ENCODE results near the gene P2RY6.
"Not testable (repeated sequence)": the region's sequence is repeated elsewhere in the genome, so short reads cannot be mapped to it uniquely, and the experiment has no call there.

Gene P2RY6

GRCh38 chr11:73272680-73273038 lies 521 bp downstream of the P2RY6 start:
- Histone ChIP-seq H3K9me3 (ENCODE audit: severe bottlenecking) (no peaks in the 10 kb centered on the region), H3K27ac (ENCODE audit: poor library complexity, severe bottlenecking) (no peak overlapping the region), H3K36me3 (ENCODE audit: low read depth) (no peaks in the 10 kb centered on the region), H3K4me3 (ENCODE audit: severe bottlenecking) (no peak overlapping the region), H3K27me3 (ENCODE audit: insufficient read depth, poor library complexity, severe bottlenecking) (no peaks in the 10 kb centered on the region), H3K4me1 (ENCODE audit: insufficient read depth, poor library complexity, severe bottlenecking) (no peaks in the 10 kb centered on the region)
- DNase-seq (ENCODE audit: low spot score) (no peak), ATAC-seq (ENCODE audit: low read depth) (no peak)
- no peak for TF ChIP-seq CTCF (IDR thresholded peaks at IDR 0.05; ENCODE audit: poor library complexity, severe bottlenecking)

GRCh38 chr11:73273222-73273895 lies 1.2 kb downstream of the P2RY6 start:
- H3K27me3 ChIP-seq (ENCODE audit: insufficient read depth, poor library complexity, severe bottlenecking): no peaks in the 10 kb centered on the region
- DNase-seq (ENCODE audit: low spot score): peak; percentile 13
- H3K36me3 ChIP-seq (ENCODE audit: low read depth): no peaks in the 10 kb centered on the region
- no peaks in the 10 kb centered on the region for H3K9me3 ChIP-seq (ENCODE audit: severe bottlenecking)
- H3K4me3 ChIP-seq (ENCODE audit: severe bottlenecking): no peak overlapping the region
- H3K27ac ChIP-seq (ENCODE audit: poor library complexity, severe bottlenecking): no peak overlapping the region
- H3K4me1 ChIP-seq (ENCODE audit: insufficient read depth, poor library complexity, severe bottlenecking): no peaks in the 10 kb centered on the region
- TF ChIP-seq CTCF (IDR thresholded peaks at IDR 0.05; ENCODE audit: poor library complexity, severe bottlenecking): no peak
- ATAC-seq (ENCODE audit: low read depth): no peak

GRCh38 chr11:73274191-73274590 lies 2.1 kb downstream of the P2RY6 start:
- H3K27me3 ChIP-seq (ENCODE audit: insufficient read depth, poor library complexity, severe bottlenecking); H3K9me3 ChIP-seq (ENCODE audit: severe bottlenecking); H3K36me3 ChIP-seq (ENCODE audit: low read depth); H3K27ac ChIP-seq (ENCODE audit: poor library complexity, severe bottlenecking); H3K4me1 ChIP-seq (ENCODE audit: insufficient read depth, poor library complexity, severe bottlenecking); DNase-seq (ENCODE audit: low spot score); ATAC-seq (ENCODE audit: low read depth); H3K4me3 ChIP-seq (ENCODE audit: severe bottlenecking): not testable (repeated sequence)

- Histone ChIP-seq H3K27me3 (ENCODE audit: insufficient read depth, poor library complexity, severe bottlenecking) (no peaks in the 10 kb centered on the region), H3K36me3 (ENCODE audit: low read depth) (no peaks in the 10 kb centered on the region), H3K4me1 (ENCODE audit: insufficient read depth, poor library complexity, severe bottlenecking) (no peaks in the 10 kb centered on the region), H3K27ac (ENCODE audit: poor library complexity, severe bottlenecking) (no peak overlapping the region), H3K9me3 (ENCODE audit: severe bottlenecking) (no peaks in the 10 kb centered on the region), H3K4me3 (ENCODE audit: severe bottlenecking) (no peak overlapping the region)
- ATAC-seq (ENCODE audit: low read depth) (no peak), DNase-seq (ENCODE audit: low spot score) (peak; percentile 41)
- no peak for TF ChIP-seq CTCF (IDR thresholded peaks at IDR 0.05; ENCODE audit: poor library complexity, severe bottlenecking)
Measured at GRCh38 chr11:73274722-73275380, 2.7 kb downstream of the P2RY6 start.

GRCh38 chr11:73275381-73275750 lies 3.2 kb downstream of the P2RY6 start:
- no peak overlapping the region for H3K4me3 ChIP-seq (ENCODE audit: severe bottlenecking)
- H3K27me3 ChIP-seq (ENCODE audit: insufficient read depth, poor library complexity, severe bottlenecking): no peaks in the 10 kb centered on the region
- H3K27ac ChIP-seq (ENCODE audit: poor library complexity, severe bottlenecking): no peak overlapping the region
- no peak for ATAC-seq (ENCODE audit: low read depth)
- H3K9me3 ChIP-seq (ENCODE audit: severe bottlenecking): no peaks in the 10 kb centered on the region
- TF ChIP-seq CTCF (IDR thresholded peaks at IDR 0.05; ENCODE audit: poor library complexity, severe bottlenecking): no peak
- no peaks in the 10 kb centered on the region for H3K4me1 ChIP-seq (ENCODE audit: insufficient read depth, poor library complexity, severe bottlenecking)
- no peak for DNase-seq (ENCODE audit: low spot score)
- H3K36me3 ChIP-seq (ENCODE audit: low read depth): no peaks in the 10 kb centered on the region

Data from RWPE2 (cell line).